ENCODE measurements around the gene GRIN3A.

The GRIN3A gene

DNA sequence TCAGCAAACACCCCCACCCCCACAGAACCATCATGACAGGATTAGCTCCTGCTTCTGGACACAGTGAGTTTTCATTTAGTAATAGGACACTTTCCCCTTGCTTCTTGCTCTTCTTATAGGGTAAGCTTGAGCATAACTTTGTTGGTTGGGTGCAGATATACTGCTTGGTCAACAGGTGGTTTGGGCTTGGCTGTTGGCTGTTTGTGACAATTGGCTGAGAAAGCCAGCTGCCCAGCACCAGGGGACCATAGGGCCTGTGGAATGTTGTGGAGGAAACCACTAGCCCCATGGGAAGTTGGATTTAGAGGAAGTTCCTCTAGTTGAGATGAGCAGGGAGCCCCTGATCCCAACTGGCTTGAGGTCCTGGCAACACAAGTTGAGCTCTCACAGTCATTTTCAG lies 174.2 kb downstream of the GRIN3A start:
- no peaks in the 10 kb centered on the region for H4K20me1 ChIP-seq (ENCODE audit: insufficient read depth, low read length, poor library complexity, severe bottlenecking)
- H3K9ac ChIP-seq (ENCODE audit: low read depth, low read length, poor library complexity, severe bottlenecking): no peak overlapping the region
- no peaks in the 10 kb centered on the region for H3K9me2 ChIP-seq (replicated peaks; ENCODE audit: low read depth, low read length)
- no peaks in the 10 kb centered on the region for H3K4me1 ChIP-seq (ENCODE audit: insufficient read depth, low read length, poor library complexity, severe bottlenecking)
- no peaks in the 10 kb centered on the region for H3F3A ChIP-seq (ENCODE audit: low read depth)
- no peak overlapping the region for H3K4me2 ChIP-seq (ENCODE audit: low read depth, low read length, poor library complexity, severe bottlenecking)
- no peak overlapping the region for H3K4me3 ChIP-seq (ENCODE audit: low read length, poor library complexity, severe bottlenecking)
- TF ChIP-seq, protein P1, sequence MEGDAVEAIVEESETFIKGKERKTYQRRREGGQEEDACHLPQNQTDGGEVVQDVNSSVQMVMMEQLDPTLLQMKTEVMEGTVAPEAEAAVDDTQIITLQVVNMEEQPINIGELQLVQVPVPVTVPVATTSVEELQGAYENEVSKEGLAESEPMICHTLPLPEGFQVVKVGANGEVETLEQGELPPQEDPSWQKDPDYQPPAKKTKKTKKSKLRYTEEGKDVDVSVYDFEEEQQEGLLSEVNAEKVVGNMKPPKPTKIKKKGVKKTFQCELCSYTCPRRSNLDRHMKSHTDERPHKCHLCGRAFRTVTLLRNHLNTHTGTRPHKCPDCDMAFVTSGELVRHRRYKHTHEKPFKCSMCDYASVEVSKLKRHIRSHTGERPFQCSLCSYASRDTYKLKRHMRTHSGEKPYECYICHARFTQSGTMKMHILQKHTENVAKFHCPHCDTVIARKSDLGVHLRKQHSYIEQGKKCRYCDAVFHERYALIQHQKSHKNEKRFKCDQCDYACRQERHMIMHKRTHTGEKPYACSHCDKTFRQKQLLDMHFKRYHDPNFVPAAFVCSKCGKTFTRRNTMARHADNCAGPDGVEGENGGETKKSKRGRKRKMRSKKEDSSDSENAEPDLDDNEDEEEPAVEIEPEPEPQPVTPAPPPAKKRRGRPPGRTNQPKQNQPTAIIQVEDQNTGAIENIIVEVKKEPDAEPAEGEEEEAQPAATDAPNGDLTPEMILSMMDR (conservative IDR thresholded peaks at IDR 0.05; ENCODE audit: low read length): no peak
- no peak for TF ChIP-seq EZH2phosphoT487 (IDR thresholded peaks at IDR 0.05; ENCODE audit: borderline replicate concordance)
- no peaks in the 10 kb centered on the region for H3K9me3 ChIP-seq (ENCODE audit: insufficient read depth, low read depth, low read length)
- H3K27me3 ChIP-seq (ENCODE audit: insufficient read depth, low read length, poor library complexity, severe bottlenecking): no peaks in the 10 kb centered on the region
- H3K36me3 ChIP-seq (ENCODE audit: insufficient read depth, low read length): peaks cover 55% of the 10 kb centered on the region; the same call in 1 of the 2 replicates
- no peak overlapping the region for H2AFZ ChIP-seq (ENCODE audit: low read length)
- no peaks in the 10 kb centered on the region for H3K79me2 ChIP-seq (ENCODE audit: insufficient read depth, low read length)

- Histone ChIP-seq H3K79me2 (ENCODE audit: insufficient read depth, low read length) (no peaks in the 10 kb centered on the region), H3K4me1 (ENCODE audit: insufficient read depth, low read length, poor library complexity, severe bottlenecking) (no peaks in the 10 kb centered on the region), H4K20me1 (ENCODE audit: insufficient read depth, low read length, poor library complexity, severe bottlenecking) (no peaks in the 10 kb centered on the region), H3K9me2 (replicated peaks; ENCODE audit: low read depth, low read length) (no peaks in the 10 kb centered on the region), H3K36me3 (ENCODE audit: insufficient read depth, low read length) (peaks cover 61% of the 10 kb centered on the region; the same call in 1 of the 2 replicates), H3K9ac (ENCODE audit: low read depth, low read length, poor library complexity, severe bottlenecking) (no peak overlapping the region), H3K9me3 (ENCODE audit: insufficient read depth, low read depth, low read length) (no peaks in the 10 kb centered on the region), H3K27me3 (ENCODE audit: insufficient read depth, low read length, poor library complexity, severe bottlenecking) (no peaks in the 10 kb centered on the region), H3K4me2 (ENCODE audit: low read depth, low read length, poor library complexity, severe bottlenecking) (no peak overlapping the region), H3F3A (ENCODE audit: low read depth) (no peaks in the 10 kb centered on the region), H2AFZ (ENCODE audit: low read length) (no peak overlapping the region), H3K4me3 (ENCODE audit: low read length, poor library complexity, severe bottlenecking) (no peak overlapping the region)
- TF ChIP-seq EZH2phosphoT487 (IDR thresholded peaks at IDR 0.05; ENCODE audit: borderline replicate concordance): no peak
- TF ChIP-seq, protein P1 (conservative IDR thresholded peaks at IDR 0.05; ENCODE audit: low read length): no peak
Measured at GRCh38 chr9:101562966-101563365, 175.5 kb downstream of the GRIN3A start.

GRCh38 chr9:101561740-101562139 lies 176.7 kb downstream of the GRIN3A start:
- H3K4me1 ChIP-seq (ENCODE audit: insufficient read depth, low read length, poor library complexity, severe bottlenecking): no peaks in the 10 kb centered on the region
- no peaks in the 10 kb centered on the region for H3K79me2 ChIP-seq (ENCODE audit: insufficient read depth, low read length)
- no peak overlapping the region for H3K9ac ChIP-seq (ENCODE audit: low read depth, low read length, poor library complexity, severe bottlenecking)
- peaks cover 72% of the 10 kb centered on the region; the same call in 1 of the 2 replicates for H3K36me3 ChIP-seq (ENCODE audit: insufficient read depth, low read length)
- no peak for TF ChIP-seq EZH2phosphoT487 (IDR thresholded peaks at IDR 0.05; ENCODE audit: borderline replicate concordance)
- TF ChIP-seq, protein P1 (conservative IDR thresholded peaks at IDR 0.05; ENCODE audit: low read length): no peak
- H3K9me3 ChIP-seq (ENCODE audit: insufficient read depth, low read depth, low read length): no peaks in the 10 kb centered on the region
- no peak overlapping the region for H2AFZ ChIP-seq (ENCODE audit: low read length)
- H3F3A ChIP-seq (ENCODE audit: low read depth): no peaks in the 10 kb centered on the region
- no peak overlapping the region for H3K4me3 ChIP-seq (ENCODE audit: low read length, poor library complexity, severe bottlenecking)
- no peak overlapping the region for H3K4me2 ChIP-seq (ENCODE audit: low read depth, low read length, poor library complexity, severe bottlenecking)
- H3K9me2 ChIP-seq (replicated peaks; ENCODE audit: low read depth, low read length): no peaks in the 10 kb centered on the region
- H3K27me3 ChIP-seq (ENCODE audit: insufficient read depth, low read length, poor library complexity, severe bottlenecking): no peaks in the 10 kb centered on the region
- no peaks in the 10 kb centered on the region for H4K20me1 ChIP-seq (ENCODE audit: insufficient read depth, low read length, poor library complexity, severe bottlenecking)

Data from Loucy (cell line).